Subcutaneous abdominal adipose tissue (tissue), 5 donors: ENCODE data around the gene GNL2.
"Not testable (repeated sequence)": the region's sequence is repeated elsewhere in the genome, so short reads cannot be mapped to it uniquely, and the experiment has no call there.

Experiments used
- H3K27ac ChIP-seq: one replicate; pipeline ENCODE4 v1.7.0; 2013; ENCODE audit warnings: low read depth, mild to moderate bottlenecking, inconsistent platforms, low read length, moderate library complexity
- H3K27me3 ChIP-seq, 5 donors: one replicate each; pipeline ENCODE4 v1.7.0; 2013; ENCODE audit warnings: low read length in 5 of 5, inconsistent platforms in 1 of 5; ENCODE audit not compliant: control insufficient read depth in 5 of 5, insufficient read depth in 4 of 5
- H3K36me3 ChIP-seq, 5 donors: one replicate each; pipeline ENCODE4 v1.7.0; 2013; ENCODE audit warnings: low read length in 5 of 5; ENCODE audit not compliant: control insufficient read depth in 5 of 5, insufficient read depth in 5 of 5
- H3K4me1 ChIP-seq, 5 donors: one replicate each; pipeline ENCODE4 v1.7.0; 2013; ENCODE audit warnings: low read length in 5 of 5, mild to moderate bottlenecking in 3 of 5, moderate library complexity in 1 of 5; ENCODE audit not compliant: control insufficient read depth in 5 of 5, insufficient read depth in 5 of 5
- H3K4me3 ChIP-seq, 5 donors: one replicate each; pipeline ENCODE4 v1.7.0; 2013; ENCODE audit warnings: low read length in 5 of 5, low read depth in 1 of 5
- H3K9ac ChIP-seq, 5 donors: one replicate each; pipeline ENCODE4 v1.7.0; 2013; ENCODE audit warnings: low read length in 5 of 5, mild to moderate bottlenecking in 4 of 5, moderate library complexity in 3 of 5
- H3K9me3 ChIP-seq, 5 donors: one replicate each; pipeline ENCODE4 v1.7.0; 2013; ENCODE audit warnings: low read length in 5 of 5; ENCODE audit not compliant: control insufficient read depth in 5 of 5
- donor health status: healthy.
- donor health status: healthy.
- donor health status: healthy.
- donor health status: healthy.
- donor health status: healthy.

GNL2 gene

DNA sequence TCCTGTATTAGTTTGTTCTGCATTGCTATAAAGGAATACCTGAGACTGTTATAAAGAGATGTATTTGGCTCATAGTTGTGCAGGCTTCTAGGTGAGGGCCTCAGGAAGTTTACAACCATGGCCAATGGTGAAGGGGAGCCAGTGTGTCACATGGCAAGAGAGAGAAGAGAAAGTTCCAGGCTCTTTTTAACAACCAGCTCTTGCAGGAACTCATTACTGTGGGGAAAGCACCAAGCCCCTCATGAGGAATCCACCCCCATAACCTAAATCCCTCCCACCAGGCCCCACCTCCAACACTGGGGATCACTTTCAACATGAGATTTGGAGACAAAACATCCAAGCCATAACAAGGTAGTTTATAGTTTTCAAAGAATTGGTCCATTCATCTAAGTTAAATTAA lies 76.1 kb downstream of the GNL2 start:
- Histone ChIP-seq H3K9ac (no peak overlapping the region), H3K4me1 (peaks cover 0 to 9% (median 8%) of the 10 kb centered on the region in 5 donors), H3K36me3 (no peaks in the 10 kb centered on the region), H3K27ac (no peak overlapping the region), H3K9me3 (no peaks in the 10 kb centered on the region), H3K27me3 (no peaks in the 10 kb centered on the region), H3K4me3 (no peak overlapping the region)

DNA sequence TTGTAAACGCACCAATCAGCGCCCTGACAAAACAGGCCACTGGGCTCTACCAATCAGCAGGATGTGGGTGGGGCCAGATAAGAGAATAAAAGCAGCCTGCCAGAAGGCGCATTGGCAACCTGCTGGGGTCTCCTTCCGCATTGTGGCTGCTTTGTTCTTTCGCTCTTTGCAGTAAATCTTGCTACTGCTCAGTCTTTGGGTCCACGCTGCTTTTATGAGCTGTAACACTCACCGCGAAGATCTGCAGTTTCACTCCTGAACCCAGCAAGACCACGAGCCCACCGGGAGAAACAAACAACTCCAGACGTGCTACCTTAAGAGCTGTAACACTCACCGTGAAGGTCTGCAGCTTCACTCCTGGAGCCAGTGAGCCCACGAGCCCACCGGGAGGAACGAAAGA lies 76.8 kb downstream of the GNL2 start:
- H3K4me3 ChIP-seq, H3K9me3 ChIP-seq, H3K36me3 ChIP-seq, H3K9ac ChIP-seq, H3K27me3 ChIP-seq, H3K27ac ChIP-seq: not testable (repeated sequence)
- H3K4me1 ChIP-seq: peaks cover 0 to 11% (median 9%) of the 10 kb centered on the region in 5 donors

GRCh38 chr1:37518241-37518640 lies 77.5 kb downstream of the GNL2 start:
- H3K36me3 ChIP-seq, H3K9ac ChIP-seq, H3K9me3 ChIP-seq, H3K27ac ChIP-seq, H3K4me3 ChIP-seq, H3K27me3 ChIP-seq: not testable (repeated sequence)
- peaks cover 2 to 18% (median 16%) of the 10 kb centered on the region in 5 donors for H3K4me1 ChIP-seq

DNA sequence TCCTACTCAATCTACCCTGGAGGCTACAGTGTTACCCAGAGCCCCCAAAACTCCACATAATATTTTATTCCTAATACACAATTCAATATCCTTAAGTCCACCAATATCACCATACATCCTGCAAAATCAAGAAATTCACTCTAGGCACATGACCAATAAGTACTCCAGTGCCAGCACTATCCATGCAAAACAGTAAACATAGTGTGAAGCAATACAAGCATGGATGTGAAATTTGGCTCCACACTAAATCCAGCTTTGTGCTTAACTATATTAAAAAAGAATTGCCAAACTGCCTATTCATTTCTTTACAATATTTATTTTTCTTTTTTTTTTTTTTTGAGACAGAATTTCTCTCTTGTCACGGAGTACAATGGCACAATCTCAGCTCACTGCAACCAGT lies 78.2 kb downstream of the GNL2 start:
- no peaks in the 10 kb centered on the region for H3K9me3 ChIP-seq
- no peaks in the 10 kb centered on the region for H3K36me3 ChIP-seq
- no peak overlapping the region for H3K9ac ChIP-seq
- no peak overlapping the region for H3K4me3 ChIP-seq
- no peak overlapping the region for H3K27ac ChIP-seq
- no peaks in the 10 kb centered on the region for H3K27me3 ChIP-seq
- peaks cover 2 to 20% (median 18%) of the 10 kb centered on the region in 5 donors for H3K4me1 ChIP-seq
